GM19328 (cell line): ENCODE results near the gene TSPO2.

Experiments
- ATAC-seq: cut with Tn5 transposase; IDR thresholded peaks from one replicate; pipeline ENCODE4 v1.9.1; 2021; ENCODE audit warnings: mild to moderate bottlenecking, moderate library complexity; ENCODE audit not compliant: unreplicated experiment

TSPO2 gene

GRCh38 chr6:41074692-41075436 is 32.6 kb downstream of the TSPO2 start:
- ATAC-seq = no peak

DNA sequence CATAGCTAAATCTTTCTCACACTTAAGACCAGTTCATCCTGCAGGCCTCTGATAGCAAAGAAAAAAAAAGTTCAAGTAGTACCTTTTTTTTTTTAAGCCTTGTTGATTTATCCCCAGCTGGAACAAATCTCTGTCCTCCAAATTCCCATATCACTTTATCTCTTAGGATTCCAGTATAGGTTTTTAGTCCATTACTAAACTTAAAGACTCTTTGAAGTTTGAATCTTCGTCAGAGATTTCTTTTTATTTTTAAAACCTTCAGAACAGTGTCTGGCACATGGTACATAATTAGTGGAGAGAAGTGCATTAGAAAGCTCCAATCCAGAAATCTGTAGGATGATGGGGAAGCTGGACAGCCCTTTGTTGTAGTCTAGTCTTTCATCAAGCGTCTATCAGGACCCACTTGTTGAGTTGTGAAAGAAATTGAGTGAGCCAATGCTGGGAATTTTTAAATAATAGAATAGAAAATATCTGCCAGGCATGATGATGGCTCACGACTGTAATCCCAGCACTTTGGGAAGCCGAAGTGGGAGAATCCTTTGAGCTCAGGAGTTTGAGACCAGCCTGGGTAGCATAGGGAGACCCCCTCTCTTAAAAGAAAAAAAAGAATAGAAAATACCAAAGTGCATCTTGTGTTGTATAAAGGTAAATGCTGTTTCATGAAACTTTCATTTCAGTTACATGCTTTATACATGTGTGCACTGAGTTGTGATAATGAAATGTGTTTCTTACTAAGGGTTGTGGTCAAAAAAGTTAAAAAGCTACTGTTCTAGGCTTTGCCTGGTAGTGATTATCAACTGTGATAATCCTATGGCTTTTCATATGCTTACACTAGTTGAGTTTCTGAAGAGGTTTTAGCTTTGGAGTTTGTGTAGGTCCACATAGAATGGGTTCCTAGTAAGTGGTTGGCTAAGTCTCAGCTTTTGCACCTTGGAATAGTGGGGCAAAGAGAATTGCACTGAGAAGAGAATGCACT is 33.7 kb downstream of the TSPO2 start:
- ATAC-seq = no peak

DNA sequence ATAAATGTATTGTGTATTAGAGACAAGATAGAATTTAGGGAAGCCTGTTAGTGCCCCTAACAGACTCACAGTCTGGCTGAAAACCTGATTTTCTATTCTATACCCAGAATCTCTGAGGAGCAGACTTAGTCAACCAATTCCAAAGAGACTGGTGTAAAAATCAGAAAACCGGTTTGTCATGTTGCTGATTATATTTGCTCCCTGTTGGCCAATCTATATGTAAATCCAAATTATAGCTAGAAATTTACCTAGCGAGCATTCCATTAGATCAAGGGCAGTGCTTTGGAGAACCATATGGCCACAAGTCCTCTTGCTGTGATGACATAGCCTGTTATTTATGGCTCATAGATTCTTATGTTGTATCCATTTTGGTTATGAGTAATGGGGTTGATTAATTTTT is 35.3 kb downstream of the TSPO2 start:
- no peak for ATAC-seq

DNA sequence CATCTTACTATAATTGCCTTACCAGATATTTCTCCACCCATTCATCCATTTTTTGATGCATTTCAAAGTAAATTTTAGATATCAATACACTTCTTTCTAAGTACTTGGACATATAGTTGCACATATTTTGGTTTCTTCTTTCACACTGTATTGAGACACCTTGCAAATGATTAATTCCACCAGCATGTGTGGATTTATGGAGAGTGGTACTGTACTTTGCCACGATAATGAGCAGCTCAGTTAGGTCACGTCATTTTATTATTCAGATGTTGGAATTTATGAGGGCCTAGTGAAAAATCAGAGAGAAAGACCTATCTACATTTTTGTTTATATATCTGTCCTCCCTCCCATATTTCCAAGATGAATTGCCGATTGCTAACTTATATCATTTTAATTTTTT is 35.8 kb downstream of the TSPO2 start:
- ATAC-seq = no peak

DNA sequence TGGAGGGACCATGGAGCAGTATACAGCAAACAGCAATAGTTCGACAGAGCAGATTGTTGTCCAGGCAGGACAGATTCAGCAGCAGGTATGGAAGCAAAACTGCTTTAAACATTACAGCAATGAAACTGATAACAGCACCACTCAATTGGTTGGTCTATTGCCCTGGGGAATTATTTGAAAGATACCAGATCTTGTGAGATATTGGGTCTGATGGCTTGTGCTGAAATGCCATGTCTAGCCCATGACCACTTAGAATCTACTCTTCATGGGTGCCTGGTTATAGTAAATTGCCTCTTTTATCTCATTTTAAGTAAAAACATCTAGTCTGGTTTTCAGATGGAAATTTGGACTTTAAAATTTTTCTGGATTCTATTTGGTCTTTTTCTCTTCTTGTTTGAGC is 36.8 kb downstream of the TSPO2 start:
- no peak for ATAC-seq

DNA sequence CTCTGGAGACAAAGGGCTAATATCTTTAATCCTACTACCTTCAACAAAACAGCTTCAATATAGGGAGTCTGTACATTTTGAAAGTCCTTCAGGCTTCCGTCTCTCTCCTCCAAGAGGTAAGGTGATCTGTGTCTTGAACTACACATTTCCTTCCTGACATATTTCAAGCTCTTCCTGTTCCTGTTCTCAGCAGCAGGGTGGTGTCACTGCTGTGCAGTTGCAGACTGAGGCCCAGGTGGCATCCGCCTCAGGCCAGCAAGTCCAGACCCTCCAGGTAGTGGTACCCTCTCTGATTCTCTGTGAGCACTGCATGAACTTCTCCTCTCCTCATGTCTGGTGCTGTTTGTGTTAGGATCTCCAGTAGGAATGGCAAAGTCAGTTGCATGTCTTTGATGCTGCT is 38.4 kb downstream of the TSPO2 start:
- ATAC-seq = no peak

DNA sequence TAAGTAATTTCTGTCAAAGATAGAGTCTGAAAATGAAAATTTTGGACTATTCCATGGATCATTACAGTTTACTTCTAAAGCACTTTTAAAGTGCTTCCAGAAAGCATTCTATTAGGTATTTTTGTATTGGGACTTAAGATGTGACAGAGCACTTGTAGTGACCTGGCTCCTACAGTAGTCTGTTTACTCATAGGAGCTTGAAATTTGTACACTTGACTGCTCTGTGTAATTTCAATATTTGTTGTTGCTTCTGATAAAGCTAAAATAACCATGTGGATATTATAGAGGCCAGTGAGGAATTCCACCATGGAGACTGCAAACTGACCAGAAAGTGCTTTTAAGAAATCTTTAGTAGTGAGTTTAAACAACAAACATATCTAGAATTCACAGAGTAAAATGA is 40.8 kb downstream of the TSPO2 start:
- ATAC-seq = no peak

DNA sequence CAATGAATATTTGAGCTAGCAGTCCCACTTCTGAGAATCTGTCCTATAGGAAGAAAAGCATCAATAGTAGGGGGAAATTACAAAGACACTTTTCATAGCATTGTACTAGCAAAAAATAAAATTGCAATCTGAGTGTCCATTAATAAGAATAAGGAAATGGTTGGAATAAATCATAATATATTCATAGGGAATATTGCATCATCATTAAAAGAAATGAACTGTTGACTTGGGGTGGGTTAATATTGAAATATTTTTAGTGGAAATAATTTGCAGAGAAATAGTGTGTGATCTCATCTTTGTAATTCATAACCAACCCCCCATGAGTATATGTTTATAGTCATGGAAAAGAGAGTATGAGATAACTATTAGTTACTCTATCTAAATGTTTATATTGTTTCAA is 42.9 kb downstream of the TSPO2 start:
- no peak for ATAC-seq

DNA sequence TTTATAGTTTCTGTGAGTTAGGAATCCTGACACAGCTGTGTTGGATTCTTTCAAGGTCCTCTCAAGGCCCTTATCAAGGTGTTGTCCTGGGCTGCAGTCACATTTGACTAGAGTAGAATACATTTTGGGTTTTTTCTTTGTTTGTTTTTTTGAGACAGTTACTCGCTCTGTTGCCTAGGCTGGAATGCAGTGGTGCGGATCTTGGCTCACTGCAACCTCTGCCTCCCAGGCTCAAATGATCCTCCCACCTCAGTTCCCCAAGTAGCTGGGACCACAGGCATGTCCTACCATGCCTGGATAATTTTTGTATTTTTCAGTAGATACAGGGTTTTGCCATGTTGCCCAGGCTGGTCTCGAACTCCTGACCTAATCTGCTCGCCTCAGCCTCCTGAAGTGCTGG is 46.2 kb downstream of the TSPO2 start:
- ATAC-seq = no peak

DNA sequence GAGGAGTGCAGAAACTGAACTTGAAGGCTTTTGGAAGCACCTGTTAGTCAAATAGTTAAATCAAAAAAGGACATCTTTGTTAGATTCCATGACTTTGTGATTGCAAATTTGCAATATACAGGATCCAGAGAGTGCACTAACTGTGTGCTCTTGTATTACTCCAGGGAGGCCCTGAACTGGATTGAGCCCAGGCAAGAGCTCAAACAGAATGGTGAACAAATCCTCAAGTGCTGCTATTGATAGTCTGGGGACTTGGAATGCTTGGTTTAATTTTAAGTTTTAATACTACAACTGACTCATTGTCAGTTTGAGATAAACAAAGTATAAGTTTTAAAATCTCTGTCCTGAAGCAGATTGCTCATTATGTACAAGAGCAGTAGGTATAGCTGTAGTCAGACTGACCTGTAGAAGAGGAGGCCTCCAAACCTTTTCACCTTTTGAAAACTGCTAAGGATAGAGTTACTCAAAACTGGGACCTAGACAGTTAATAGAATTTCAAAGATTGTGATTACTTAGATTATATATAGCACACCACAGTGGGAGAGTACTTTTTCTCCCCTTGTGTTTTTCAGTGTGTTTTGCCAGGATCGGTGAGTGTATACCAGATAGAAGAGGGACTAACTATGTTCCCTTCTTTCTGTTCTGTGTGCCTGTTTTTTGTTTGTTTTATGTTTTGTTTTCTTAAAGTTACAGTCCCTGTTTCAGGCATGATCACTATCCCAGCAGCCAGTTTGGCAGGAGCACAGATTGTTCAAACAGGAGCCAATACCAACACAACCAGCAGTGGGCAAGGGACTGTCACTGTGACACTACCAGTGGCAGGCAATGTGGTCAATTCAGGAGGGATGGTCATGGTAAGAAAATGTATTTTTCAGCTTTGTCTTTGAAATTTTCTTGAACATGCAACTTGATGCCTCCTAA is 48.8 kb downstream of the TSPO2 start:
- ATAC-seq = no peak

GRCh38 chr6:41092421-41093140 is 50.3 kb downstream of the TSPO2 start:
- no peak for ATAC-seq

DNA sequence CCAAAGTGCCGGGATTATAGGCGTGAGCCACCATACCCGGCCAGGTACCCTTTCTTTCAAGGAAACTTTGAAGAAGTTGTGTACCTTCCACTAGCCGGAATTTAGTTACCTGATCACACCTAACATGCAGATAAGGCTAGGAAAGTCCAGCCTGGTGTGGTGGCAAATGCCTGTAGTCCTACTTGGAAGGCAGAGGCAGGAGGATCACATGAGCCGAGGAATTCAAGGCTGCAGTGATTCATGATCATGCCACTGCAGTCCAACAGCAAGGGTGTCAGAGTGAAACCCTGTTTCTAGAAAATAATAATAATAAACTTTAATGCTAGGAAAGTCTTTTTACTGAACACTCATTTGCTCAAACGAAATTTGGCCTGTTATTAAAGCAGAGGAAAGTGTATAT is 51.5 kb downstream of the TSPO2 start:
- ATAC-seq = no peak
